HG02678 (cell line): ENCODE results near the gene CITED1.

Experiments used
- ATAC-seq: cut with Tn5 transposase; IDR thresholded peaks from one replicate; pipeline ENCODE4 v1.9.1; 2021; ENCODE audit warnings: mild to moderate bottlenecking, moderate library complexity; ENCODE audit not compliant: unreplicated experiment

The CITED1 gene

GRCh38 chrX:72271812-72272211 is 33.9 kb downstream of the CITED1 start:
- no peak for ATAC-seq

- ATAC-seq: no peak
These were observed 34.5 kb downstream of the CITED1 start for GRCh38 chrX:72271091-72271788.

GRCh38 chrX:72270316-72270866 is 35.3 kb downstream of the CITED1 start:
- no peak for ATAC-seq

- ATAC-seq: no peak
These were observed 36.0 kb downstream of the CITED1 start for GRCh38 chrX:72269671-72270251.

GRCh38 chrX:72268597-72269365 is 36.9 kb downstream of the CITED1 start:
- no peak for ATAC-seq

- ATAC-seq: no peak
These were observed 40.5 kb downstream of the CITED1 start for GRCh38 chrX:72265263-72265662.

GRCh38 chrX:72262077-72262476 is 43.6 kb downstream of the CITED1 start:
- ATAC-seq: no peak

GRCh38 chrX:72260448-72260847 is 45.3 kb downstream of the CITED1 start:
- no peak for ATAC-seq

GRCh38 chrX:72258174-72258573 is 47.5 kb downstream of the CITED1 start:
- no peak for ATAC-seq

GRCh38 chrX:72255864-72256263 is 49.9 kb downstream of the CITED1 start:
- ATAC-seq: no peak

GRCh38 chrX:72255445-72255844 is 50.3 kb downstream of the CITED1 start:
- ATAC-seq: no peak

- no peak for ATAC-seq
These were observed 50.9 kb downstream of the CITED1 start for GRCh38 chrX:72254816-72255215.

GRCh38 chrX:72253686-72254085 is 52.0 kb downstream of the CITED1 start:
- ATAC-seq: no peak
